Measurements from ENCODE around the gene ARRDC1. TPM values are rescaled to one million over a fixed set of nuclear protein-coding genes. Genes with fewer than 3 reads are reported as not detected.

The ARRDC1 gene
- polyA plus RNA-seq, 1 donor from 2014 or later, result 53.4 TPM

GRCh38 chr9:137604345-137605086 is 970 bp upstream of the ARRDC1 start:
- Histone ChIP-seq H4K20me1 (ENCODE audit: insufficient read depth) (no peaks in the 10 kb centered on the region), H3K9me2 (ENCODE audit: insufficient read depth, low read length) (no peaks in the 10 kb centered on the region), H3K9me3 (ENCODE audit: low read length) (no peaks in the 10 kb centered on the region), H2AFZ (ENCODE audit: low read depth, low read length) (no peak overlapping the region), H3F3A (ENCODE audit: insufficient read depth, low read length, poor library complexity, severe bottlenecking) (peaks cover 5% of the 10 kb centered on the region), H3K4me2 (ENCODE audit: low read length) (no peak overlapping the region), H3K27me3 (ENCODE audit: insufficient read depth, low read depth, low read length) (no peaks in the 10 kb centered on the region), H3K4me3 (ENCODE audit: low read length) (peak overlapping the region; percentile 60), H3K36me3 (ENCODE audit: insufficient read depth, low read length) (no peaks in the 10 kb centered on the region), H3K27ac (ENCODE audit: low read length) (no peak overlapping the region), H3K9ac (ENCODE audit: low read length) (no peak overlapping the region), H3K79me2 (replicated peaks; ENCODE audit: insufficient read depth, low read length) (no peaks in the 10 kb centered on the region)
- TF ChIP-seq SMC3 (conservative IDR thresholded peaks at IDR 0.05; ENCODE audit: poor library complexity) (no peak), TAF1 (IDR thresholded peaks at IDR 0.05; ENCODE audit: low read depth) (no peak), CTCF (IDR thresholded peaks at IDR 0.05; ENCODE audit: poor library complexity, severe bottlenecking) (no peak), REST (IDR thresholded peaks at IDR 0.05; ENCODE audit: borderline replicate concordance) (no peak), RAD21 (conservative IDR thresholded peaks at IDR 0.05) (no peak), EP300 (conservative IDR thresholded peaks at IDR 0.05; ENCODE audit: poor library complexity, severe bottlenecking) (no peak)

DNA sequence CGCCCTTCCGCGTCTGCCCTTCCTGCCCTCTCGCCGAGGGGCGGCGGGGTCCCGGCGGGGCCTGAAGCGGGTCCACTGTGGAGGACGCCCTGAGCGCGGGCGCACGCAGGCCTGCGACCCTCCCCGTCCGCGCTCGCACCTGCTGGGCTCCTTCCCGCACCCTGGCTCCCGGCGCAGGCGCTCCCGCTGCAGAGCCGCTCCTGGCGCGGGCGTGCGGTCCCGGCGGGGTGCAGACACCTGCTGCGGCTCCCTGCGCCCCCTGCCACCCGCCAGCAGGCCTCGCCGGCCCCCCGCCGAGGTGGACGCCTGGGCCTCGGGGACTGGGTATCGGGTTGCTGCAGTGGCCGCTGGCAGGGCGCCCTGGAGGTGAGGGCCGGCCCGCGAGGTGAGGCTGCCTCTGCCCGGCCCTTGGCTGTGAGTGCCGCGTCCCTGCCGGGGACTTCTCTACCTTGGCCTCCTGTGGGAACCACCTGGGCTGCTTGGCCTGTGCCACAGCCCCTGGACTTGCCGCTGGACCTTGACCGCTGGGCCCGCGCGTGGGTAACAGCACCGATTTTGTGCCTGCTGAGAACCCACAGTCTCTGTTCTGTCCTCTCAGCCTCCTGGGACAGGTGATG is 627 bp downstream of the ARRDC1 start:
- Histone ChIP-seq H3K9ac (ENCODE audit: low read length) (peak overlapping the region; percentile 69), H4K20me1 (ENCODE audit: insufficient read depth) (no peaks in the 10 kb centered on the region), H2AFZ (ENCODE audit: low read depth, low read length) (no peak overlapping the region), H3K4me3 (ENCODE audit: low read length) (peak overlapping the region; percentile 87), H3K9me2 (ENCODE audit: insufficient read depth, low read length) (no peaks in the 10 kb centered on the region), H3K27me3 (ENCODE audit: insufficient read depth, low read depth, low read length) (no peaks in the 10 kb centered on the region), H3F3A (ENCODE audit: insufficient read depth, low read length, poor library complexity, severe bottlenecking) (peaks cover 5% of the 10 kb centered on the region), H3K36me3 (ENCODE audit: insufficient read depth, low read length) (no peaks in the 10 kb centered on the region), H3K27ac (ENCODE audit: low read length) (no peak overlapping the region), H3K4me2 (ENCODE audit: low read length) (peak overlapping the region; percentile 94), H3K9me3 (ENCODE audit: low read length) (no peaks in the 10 kb centered on the region), H3K79me2 (replicated peaks; ENCODE audit: insufficient read depth, low read length) (no peaks in the 10 kb centered on the region)
- TF ChIP-seq RAD21 (conservative IDR thresholded peaks at IDR 0.05) (no peak), EP300 (conservative IDR thresholded peaks at IDR 0.05; ENCODE audit: poor library complexity, severe bottlenecking) (no peak), CTCF (IDR thresholded peaks at IDR 0.05; ENCODE audit: poor library complexity, severe bottlenecking) (no peak), MXI1 (conservative IDR thresholded peaks at IDR 0.05; ENCODE audit: poor library complexity, severe bottlenecking) (peak; percentile 49)
